Stimulated activated CD8-positive, alpha-beta memory T cell treated with anti-CD3 and anti-CD28 coated beads, Interleukin-12 subunit alpha, Interleukin-12 subunit beta, amount 100 ng/mL, for 24 hours (primary cell): ENCODE data around the gene HNRNPUL1.
A peak's percentile ranks its signal among the peaks of the same experiment; 100 is the strongest.

Source experiments
- DNase-seq: peaks from one replicate; pipeline ENCODE4 v3.0.0-alpha.2; 2020; ENCODE audit errors: extremely low read depth

HNRNPUL1 gene

DNA sequence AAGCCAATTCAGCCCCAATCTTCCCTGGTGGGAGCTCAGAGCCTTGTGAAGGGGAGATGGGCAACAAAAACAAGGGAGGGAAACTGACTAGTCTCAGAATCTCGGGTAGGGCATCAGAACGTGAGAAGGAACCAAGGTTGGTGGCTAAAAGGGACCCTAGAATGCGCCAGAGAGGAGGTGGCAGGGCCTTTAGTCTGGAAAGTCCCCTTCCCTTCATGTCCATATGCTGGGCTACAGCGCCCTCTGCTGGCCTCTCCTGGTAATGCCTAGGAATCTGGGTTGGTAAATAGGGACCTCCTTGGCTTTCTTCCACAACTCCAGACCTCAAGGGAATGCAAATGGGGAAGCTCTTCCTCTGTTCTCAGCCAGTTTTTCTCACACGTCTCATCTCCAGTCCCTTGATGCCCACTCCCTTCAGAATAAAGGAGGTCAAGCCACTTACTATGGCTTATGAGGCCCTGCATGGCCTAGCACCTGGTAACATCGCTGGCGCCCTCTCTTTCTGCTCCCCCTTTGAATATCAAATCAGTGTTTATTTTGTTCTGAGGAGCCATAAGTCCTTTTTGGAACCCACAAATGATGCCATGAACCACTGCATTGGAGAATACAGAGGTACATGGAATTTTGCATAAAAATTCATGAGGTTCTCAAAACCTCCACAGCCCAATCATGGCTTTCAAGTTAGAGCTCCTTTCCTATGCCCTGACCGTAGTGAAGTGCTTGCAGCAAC, 44.4 kb downstream of the HNRNPUL1 start:
- DNase-seq: peak; percentile 81

DNA sequence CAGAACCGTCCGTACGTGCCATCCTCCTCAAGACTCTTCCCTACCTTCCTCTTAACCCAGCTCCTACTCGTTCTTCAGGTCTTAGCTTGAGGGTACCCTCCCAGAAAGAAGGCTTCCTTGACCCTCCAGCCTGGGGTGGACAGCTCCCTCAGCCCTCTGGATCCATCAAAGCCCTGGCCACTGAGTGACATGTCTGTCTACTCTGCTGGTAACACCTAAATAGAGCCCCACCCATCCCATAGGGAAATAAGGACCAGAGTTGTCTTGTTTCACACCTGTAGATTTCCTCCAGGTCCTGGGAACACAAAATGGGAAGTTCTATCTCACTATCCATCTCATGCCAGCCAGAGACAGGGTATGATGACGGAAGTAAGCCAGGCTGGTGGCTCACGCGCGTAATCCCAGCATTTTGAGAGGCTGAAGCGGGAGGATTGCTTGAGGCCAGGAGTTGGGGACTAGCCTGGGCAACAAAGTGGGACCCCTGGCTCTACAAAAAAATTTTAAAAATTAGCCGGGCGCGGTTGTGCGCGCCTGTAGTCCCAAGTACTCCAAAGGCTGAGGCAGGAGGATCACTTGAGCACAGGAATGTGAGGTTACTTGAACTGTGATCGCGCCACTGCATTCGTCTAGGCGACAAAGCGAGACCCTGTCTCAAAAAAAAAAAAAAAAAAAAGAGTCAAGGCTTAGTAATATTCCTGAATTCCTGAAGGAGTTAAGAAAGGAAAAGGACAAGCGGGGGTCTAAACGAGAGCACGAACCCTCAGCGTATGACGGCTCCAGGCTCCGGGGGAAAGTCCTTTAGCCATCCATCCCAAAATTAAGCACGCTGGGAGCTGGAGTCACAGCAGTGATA, 45.2 kb downstream of the HNRNPUL1 start:
- DNase-seq: no peak

- peak; percentile 69 for DNase-seq
Measured at GRCh38 chr19:41310033-41310831, 46.1 kb downstream of the HNRNPUL1 start, which contains the start of gene CCDC97. Gene CCDC97, plus strand, starts transcription at chr19:41310172. Its CDS starts 139 bp downstream, at chr19:41310311.

- DNase-seq: no peak
Measured at GRCh38 chr19:41311072-41311471, 46.9 kb downstream of the HNRNPUL1 start.

DNA sequence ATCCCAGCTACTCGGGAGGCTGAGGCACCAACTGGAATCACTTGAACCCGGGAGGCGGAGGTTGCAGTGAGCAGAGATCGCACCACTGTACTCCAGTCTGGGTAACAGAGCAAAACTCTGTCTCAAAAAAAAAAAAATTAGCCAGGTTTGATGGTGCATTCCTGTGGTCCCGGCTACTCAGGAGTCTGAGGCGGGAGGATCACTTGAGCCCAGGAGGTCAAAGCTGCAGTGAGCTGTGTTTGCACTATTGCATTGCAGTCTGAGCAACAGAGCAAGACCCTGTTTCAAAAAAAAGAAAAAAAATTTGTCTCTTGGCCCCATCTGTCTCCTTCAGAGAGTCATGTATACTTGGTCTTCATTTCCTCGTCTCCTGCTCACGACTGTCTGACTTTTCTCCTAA, 47.4 kb downstream of the HNRNPUL1 start:
- DNase-seq: no peak

GRCh38 chr19:41316306-41316920, 52.2 kb downstream of the HNRNPUL1 start:
- DNase-seq: no peak

DNA sequence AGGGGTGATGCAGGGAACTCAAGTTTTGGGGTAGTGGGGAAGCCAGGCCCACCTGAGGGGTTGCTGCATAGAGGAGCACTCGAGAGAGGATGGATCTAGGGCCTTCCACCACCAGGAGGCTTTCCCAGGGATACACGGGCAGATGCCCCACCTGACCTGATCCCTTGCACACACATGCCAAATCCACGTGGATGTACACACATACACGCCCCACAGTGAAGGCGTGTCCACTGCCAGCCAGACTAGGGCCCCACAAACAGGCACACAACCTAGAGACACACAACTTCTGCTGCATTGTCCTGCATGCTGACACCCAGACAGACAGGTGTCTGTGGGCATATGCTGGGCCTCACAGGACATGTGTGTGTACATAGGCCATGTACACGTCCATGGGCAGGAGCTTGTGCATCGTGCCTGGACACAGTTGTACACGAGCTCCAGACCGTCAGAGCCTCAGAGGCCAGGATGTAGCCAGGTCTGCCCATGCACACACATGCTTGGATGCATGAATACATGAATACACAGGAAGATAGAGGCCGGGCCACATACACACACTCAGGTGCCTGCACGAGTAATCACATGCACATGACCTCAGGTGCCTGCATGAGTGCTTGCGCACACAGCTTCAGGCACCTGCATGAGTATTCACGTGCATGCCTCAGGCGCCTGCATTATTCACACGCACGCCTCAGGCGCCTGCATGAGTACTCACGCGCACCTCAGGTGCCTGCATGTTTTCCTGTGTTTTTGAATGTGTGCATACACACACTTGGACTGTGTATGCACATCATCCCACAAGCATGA, 54.7 kb downstream of the HNRNPUL1 start:
- no peak for DNase-seq

- DNase-seq: no peak
Measured at GRCh38 chr19:41319500-41320184, 55.5 kb downstream of the HNRNPUL1 start.

DNA sequence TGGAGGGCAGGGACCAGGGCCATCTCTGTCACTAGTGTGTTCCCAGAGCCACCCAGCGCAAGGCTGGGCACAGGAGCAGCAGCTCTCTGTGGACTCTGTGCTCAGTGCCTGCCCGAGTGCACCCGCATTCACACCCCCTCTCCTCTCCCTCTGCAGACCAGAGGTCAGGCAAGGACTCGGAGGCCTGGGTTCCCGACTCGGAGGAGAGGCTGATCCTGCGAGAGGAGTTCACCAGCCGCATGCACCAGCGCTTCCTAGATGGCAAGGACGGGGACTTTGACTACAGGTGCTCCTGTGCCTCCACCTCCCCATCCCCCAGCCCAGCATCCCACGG, 56.0 kb downstream of the HNRNPUL1 start:
- no peak for DNase-seq

DNA sequence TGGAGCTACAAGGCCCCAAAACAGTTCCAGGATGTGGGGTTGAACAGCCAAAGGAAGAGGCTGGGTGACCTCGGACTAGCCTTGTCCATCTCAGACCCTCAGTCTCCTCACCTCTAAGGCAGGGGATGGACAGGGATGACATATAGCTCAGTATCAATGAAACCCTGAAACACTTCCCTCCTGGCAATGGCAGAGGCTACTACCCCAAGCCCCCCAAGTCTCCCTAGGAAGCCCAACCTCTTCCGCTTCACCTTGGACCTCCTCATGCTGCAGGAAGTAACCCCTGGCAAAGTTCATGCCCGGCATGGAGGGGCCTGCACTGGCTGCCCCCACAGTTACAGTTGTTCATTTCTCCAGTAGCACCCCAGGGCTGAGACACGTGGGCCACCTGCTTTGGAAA, 56.4 kb downstream of the HNRNPUL1 start:
- no peak for DNase-seq

GRCh38 chr19:41321204-41321599, 57.0 kb downstream of the HNRNPUL1 start:
- DNase-seq: no peak

- DNase-seq: no peak
Measured at GRCh38 chr19:41321600-41322270, 57.6 kb downstream of the HNRNPUL1 start.

GRCh38 chr19:41322451-41322850, 58.3 kb downstream of the HNRNPUL1 start:
- no peak for DNase-seq

DNA sequence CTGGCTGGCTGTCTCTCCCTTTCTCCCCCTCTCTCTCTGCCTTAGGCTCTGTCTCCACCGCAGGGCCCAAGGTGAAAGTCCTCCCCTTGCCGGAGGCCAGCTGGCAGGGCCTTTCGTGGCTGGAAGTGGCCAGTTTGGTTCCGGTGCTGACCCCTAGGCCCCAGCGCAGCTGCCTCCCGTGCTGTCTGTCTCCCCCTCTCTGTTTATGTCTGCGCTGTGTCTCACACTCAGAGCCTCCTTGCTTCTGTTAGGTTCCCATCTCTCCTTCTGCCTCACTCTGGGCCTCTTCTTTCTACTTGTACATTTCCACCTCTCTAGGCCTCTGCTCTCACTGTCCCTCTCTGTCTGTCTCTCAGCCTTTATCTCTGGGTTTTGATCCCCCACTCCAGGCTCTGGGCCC, 58.9 kb downstream of the HNRNPUL1 start:
- no peak for DNase-seq

DNA sequence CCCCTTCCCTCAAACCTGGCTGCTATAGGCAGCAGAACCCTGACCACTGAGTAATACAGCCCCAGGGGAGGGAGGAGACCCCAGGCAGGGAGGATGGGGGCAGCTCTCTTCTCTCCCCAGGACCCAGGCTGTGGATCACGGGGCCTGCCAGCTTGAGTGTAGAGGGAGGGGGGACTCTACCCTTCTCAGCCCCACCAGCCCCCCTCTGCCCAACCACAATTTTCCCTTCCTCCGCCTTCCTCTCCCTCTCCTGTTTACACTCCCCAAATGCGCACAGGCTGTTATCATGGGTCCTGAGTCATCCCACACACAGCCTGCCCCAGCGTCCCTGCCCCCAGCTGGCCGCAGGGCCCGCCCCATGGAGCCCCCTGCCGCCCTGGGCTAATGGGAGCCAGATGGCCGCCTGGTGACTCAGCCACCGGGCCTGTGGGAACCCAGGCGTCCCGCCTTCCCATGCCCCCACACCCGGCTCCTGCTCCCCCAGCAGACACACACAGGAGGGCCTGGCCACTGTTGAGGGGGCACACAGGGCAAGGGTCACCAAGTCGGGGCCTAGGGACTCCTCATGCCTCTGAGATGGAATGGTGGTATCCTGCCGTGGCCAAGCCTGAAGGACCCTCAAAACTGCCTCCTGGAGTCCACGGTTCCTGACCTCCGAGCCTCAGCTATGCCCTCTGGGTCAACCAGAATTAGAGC, 59.4 kb downstream of the HNRNPUL1 start:
- no peak for DNase-seq

GRCh38 chr19:41324231-41324702, 60.1 kb downstream of the HNRNPUL1 start:
- no peak for DNase-seq

DNA sequence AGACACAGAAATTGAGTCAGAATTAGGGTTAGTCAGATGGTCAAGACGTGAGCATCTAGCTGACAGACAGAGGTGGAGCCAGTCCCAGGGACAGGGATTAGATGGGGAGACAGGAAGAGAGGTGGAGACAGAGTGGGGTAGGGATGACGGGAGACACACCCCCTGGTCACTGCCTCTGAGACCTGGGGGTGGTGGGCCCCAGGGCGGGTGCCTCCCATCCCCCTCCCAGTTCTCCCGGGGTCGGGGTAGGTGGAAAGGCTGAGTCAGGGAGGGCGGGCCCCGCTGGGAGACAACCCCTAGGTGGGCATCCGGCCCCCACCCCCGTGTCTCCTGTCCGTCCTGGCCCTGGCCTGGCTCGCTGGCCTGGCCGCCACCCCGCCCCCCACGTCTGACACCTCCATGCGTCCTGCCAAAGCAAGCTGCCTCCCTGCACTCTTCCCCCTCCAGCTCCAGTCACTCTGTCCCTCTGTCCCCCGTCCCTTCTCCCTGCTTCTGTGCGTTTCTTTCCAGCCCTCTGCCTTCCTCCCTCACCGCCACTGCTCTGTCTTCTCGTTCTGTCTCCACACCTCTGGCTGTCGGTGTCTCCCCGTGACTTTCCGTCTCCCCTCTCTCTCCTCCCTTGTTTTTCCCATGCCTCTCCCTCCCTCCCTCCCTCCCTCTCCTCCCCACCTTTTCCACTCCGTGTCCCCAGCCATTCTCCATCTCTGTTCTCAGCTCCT, 60.9 kb downstream of the HNRNPUL1 start:
- no peak for DNase-seq

- no peak for DNase-seq
Measured at GRCh38 chr19:41325640-41325946, 61.4 kb downstream of the HNRNPUL1 start.
